ENCODE measurements around the gene CNOT6. TPM values are rescaled to one million over a fixed set of nuclear protein-coding genes. Genes with fewer than 3 reads are reported as not detected.
A peak's percentile ranks its signal among the peaks of the same experiment; 100 is the strongest.

CNOT6 gene
- total RNA-seq, 1 donor from 2014 or later = 41.7 TPM

- Histone ChIP-seq H3K27ac (ENCODE audit: low read depth, low read length) (no peak overlapping the region), H3K4me2 (ENCODE audit: low read length) (no peak overlapping the region), H3K27me3 (ENCODE audit: insufficient read depth, low read length) (no peaks in the 10 kb centered on the region), H3K4me3 (ENCODE audit: insufficient read depth, low read depth, low read length) (no peak overlapping the region), H3K79me2 (ENCODE audit: insufficient read depth, low read length) (peaks cover 66% of the 10 kb centered on the region), H3K9me3 (ENCODE audit: insufficient read depth, low read depth, low read length) (no peaks in the 10 kb centered on the region), H2AFZ (ENCODE audit: low read depth, low read length) (no peak overlapping the region), H3K36me3 (ENCODE audit: insufficient read depth, low read length) (no peaks in the 10 kb centered on the region), H4K20me1 (ENCODE audit: insufficient read depth, low read length) (peaks cover 41% of the 10 kb centered on the region), H3K4me1 (ENCODE audit: insufficient read depth, low read length) (no peaks in the 10 kb centered on the region), H3K9ac (ENCODE audit: low read length) (no peak overlapping the region)
- H3K4me3 Mint-ChIP-seq (ENCODE audit: unreplicated experiment) = no peak overlapping the region
- peak; percentile 18 for DNase-seq (ENCODE audit: low read depth)
- peaks cover 18% of the 10 kb centered on the region for H3K36me3 Mint-ChIP-seq (ENCODE audit: low read depth, unreplicated experiment)
- TF ChIP-seq CTCF (IDR thresholded peaks at IDR 0.05; ENCODE audit: insufficient read depth, low read depth, low read length) = no peak
- no peak for TF ChIP-seq EZH2 (IDR thresholded peaks at IDR 0.05; ENCODE audit: insufficient read depth, low read length)
- H3K27me3 Mint-ChIP-seq (ENCODE audit: low read depth, unreplicated experiment) = no peaks in the 10 kb centered on the region
- no peaks in the 10 kb centered on the region for H3K4me1 Mint-ChIP-seq (ENCODE audit: low read depth, unreplicated experiment)
- no peak for FAIRE-seq
- H3K27ac Mint-ChIP-seq (ENCODE audit: unreplicated experiment) = peak overlapping the region; percentile 16
- H3K9me3 Mint-ChIP-seq (ENCODE audit: unreplicated experiment) = no peaks in the 10 kb centered on the region
Observed at GRCh38 chr5:180548563-180548962, 54.4 kb downstream of the CNOT6 start.

GRCh38 chr5:180553530-180553929 lies 59.4 kb downstream of the CNOT6 start:
- Mint-ChIP-seq H3K36me3 (ENCODE audit: low read depth, unreplicated experiment) (peaks cover 17% of the 10 kb centered on the region), H3K27ac (ENCODE audit: unreplicated experiment) (no peak overlapping the region), H3K27me3 (ENCODE audit: low read depth, unreplicated experiment) (no peaks in the 10 kb centered on the region), H3K4me3 (ENCODE audit: unreplicated experiment) (no peak overlapping the region), H3K9me3 (ENCODE audit: unreplicated experiment) (no peaks in the 10 kb centered on the region), H3K4me1 (ENCODE audit: low read depth, unreplicated experiment) (peaks cover 23% of the 10 kb centered on the region)
- Histone ChIP-seq H3K36me3 (ENCODE audit: insufficient read depth, low read length) (peaks cover 8% of the 10 kb centered on the region), H3K79me2 (ENCODE audit: insufficient read depth, low read length) (peaks cover 37% of the 10 kb centered on the region), H2AFZ (ENCODE audit: low read depth, low read length) (no peak overlapping the region), H3K9ac (ENCODE audit: low read length) (no peak overlapping the region), H3K4me2 (ENCODE audit: low read length) (no peak overlapping the region), H4K20me1 (ENCODE audit: insufficient read depth, low read length) (peaks cover 38% of the 10 kb centered on the region), H3K4me1 (ENCODE audit: insufficient read depth, low read length) (no peaks in the 10 kb centered on the region), H3K4me3 (ENCODE audit: insufficient read depth, low read depth, low read length) (no peak overlapping the region), H3K9me3 (ENCODE audit: insufficient read depth, low read depth, low read length) (no peaks in the 10 kb centered on the region), H3K27me3 (ENCODE audit: insufficient read depth, low read length) (no peaks in the 10 kb centered on the region), H3K27ac (ENCODE audit: low read depth, low read length) (no peak overlapping the region)
- TF ChIP-seq CTCF (IDR thresholded peaks at IDR 0.05; ENCODE audit: insufficient read depth, low read depth, low read length) (no peak), EZH2 (IDR thresholded peaks at IDR 0.05; ENCODE audit: insufficient read depth, low read length) (no peak)
- FAIRE-seq = no peak
- no peak for DNase-seq (ENCODE audit: low read depth)

- no peak overlapping the region for H2AFZ ChIP-seq (ENCODE audit: low read depth, low read length)
- Mint-ChIP-seq H3K4me3 (ENCODE audit: unreplicated experiment) (no peak overlapping the region), H3K9me3 (ENCODE audit: unreplicated experiment) (no peaks in the 10 kb centered on the region), H3K27me3 (ENCODE audit: low read depth, unreplicated experiment) (no peaks in the 10 kb centered on the region), H3K36me3 (ENCODE audit: low read depth, unreplicated experiment) (peaks cover 13% of the 10 kb centered on the region), H3K4me1 (ENCODE audit: low read depth, unreplicated experiment) (peaks cover 25% of the 10 kb centered on the region), H3K27ac (ENCODE audit: unreplicated experiment) (no peak overlapping the region)
- H3K4me1 ChIP-seq (ENCODE audit: insufficient read depth, low read length) = no peaks in the 10 kb centered on the region
- peaks cover 8% of the 10 kb centered on the region for H3K36me3 ChIP-seq (ENCODE audit: insufficient read depth, low read length)
- DNase-seq (ENCODE audit: low read depth) (peak; percentile 62), FAIRE-seq (no peak)
- H3K4me2 ChIP-seq (ENCODE audit: low read length) = peak overlapping the region; percentile 50
- H3K9me3 ChIP-seq (ENCODE audit: insufficient read depth, low read depth, low read length) = no peaks in the 10 kb centered on the region
- no peak overlapping the region for H3K27ac ChIP-seq (ENCODE audit: low read depth, low read length)
- H3K4me3 ChIP-seq (ENCODE audit: insufficient read depth, low read depth, low read length) = no peak overlapping the region
- peaks cover 43% of the 10 kb centered on the region for H4K20me1 ChIP-seq (ENCODE audit: insufficient read depth, low read length)
- H3K27me3 ChIP-seq (ENCODE audit: insufficient read depth, low read length) = no peaks in the 10 kb centered on the region
- H3K79me2 ChIP-seq (ENCODE audit: insufficient read depth, low read length) = peaks cover 41% of the 10 kb centered on the region
- TF ChIP-seq CTCF (IDR thresholded peaks at IDR 0.05; ENCODE audit: insufficient read depth, low read depth, low read length) (no peak), EZH2 (IDR thresholded peaks at IDR 0.05; ENCODE audit: insufficient read depth, low read length) (no peak)
- no peak overlapping the region for H3K9ac ChIP-seq (ENCODE audit: low read length)
Observed at GRCh38 chr5:180555168-180555921, 61.2 kb downstream of the CNOT6 start.
